ENCODE measurements around the gene GJB4.
"Not testable (repeated sequence)": the region's sequence is repeated elsewhere in the genome, so short reads cannot be mapped to it uniquely, and the experiment has no call there.

GJB4 gene

GRCh38 chr1:34746785-34747637 is 12.5 kb upstream of the GJB4 start:
- no peak for DNase-seq

GRCh38 chr1:34747638-34747941 is 11.9 kb upstream of the GJB4 start:
- DNase-seq = no peak

- DNase-seq = no peak
These were observed 9.5 kb upstream of the GJB4 start for GRCh38 chr1:34749992-34750391.

GRCh38 chr1:34750610-34751009 is 8.9 kb upstream of the GJB4 start:
- no peak for DNase-seq

- no peak for DNase-seq
These were observed 6.4 kb upstream of the GJB4 start for GRCh38 chr1:34753163-34753562.

GRCh38 chr1:34754964-34755637 is 4.4 kb upstream of the GJB4 start, which contains the start of gene GJB5:
Gene GJB5 (plus strand): TSS chr1:34755047. CDS start chr1:34757331, 2,284 bp downstream.
- no peak for DNase-seq

GRCh38 chr1:34755961-34756360 is 3.6 kb upstream of the GJB4 start:
- no peak for DNase-seq

GRCh38 chr1:34757386-34757785 is 2.2 kb upstream of the GJB4 start:
- no peak for DNase-seq

- no peak for DNase-seq
These were observed 789 bp upstream of the GJB4 start for GRCh38 chr1:34758751-34759150.

GRCh38 chr1:34761176-34761761 is 1.7 kb downstream of the GJB4 start:
- no peak for DNase-seq

- no peak for DNase-seq
These were observed 2.3 kb downstream of the GJB4 start for GRCh38 chr1:34761776-34762307.

GRCh38 chr1:34762474-34763141 is 3.1 kb downstream of the GJB4 start:
- no peak for DNase-seq

GRCh38 chr1:34763142-34763781 is 3.7 kb downstream of the GJB4 start:
- no peak for DNase-seq

GRCh38 chr1:34768856-34769255 is 9.3 kb downstream of the GJB4 start:
- DNase-seq = no peak

- DNase-seq = no peak
These were observed 11.5 kb downstream of the GJB4 start for GRCh38 chr1:34770891-34771504.

- DNase-seq = no peak
These were observed 12.2 kb downstream of the GJB4 start for GRCh38 chr1:34771573-34772371.

- not testable (repeated sequence) for DNase-seq
These were observed 13.6 kb downstream of the GJB4 start for GRCh38 chr1:34773114-34773513.

GRCh38 chr1:34774957-34775356 is 15.4 kb downstream of the GJB4 start:
- no peak for DNase-seq

GRCh38 chr1:34776911-34777310 is 17.4 kb downstream of the GJB4 start:
- no peak for DNase-seq

GRCh38 chr1:34777519-34778321 is 18.2 kb downstream of the GJB4 start:
- no peak for DNase-seq

GRCh38 chr1:34778381-34778780 is 18.8 kb downstream of the GJB4 start:
- DNase-seq = no peak

Data from activated naive CD4-positive, alpha-beta T cell (primary cell).